Motor neuron (in vitro differentiated cells): Measurements from ENCODE around the gene POLR2B. TPM values are rescaled to one million over a fixed set of nuclear protein-coding genes. Genes with fewer than 3 reads are reported as not detected.
A peak's percentile ranks its signal among the peaks of the same experiment; 100 is the strongest.

Source experiments
- ATAC-seq, 8 experiments: fragments of 200-7000 bp; cut with Tn5 transposase; replicated peaks in 6 of 8; 2 replicates each; pipeline ENCODE4 v1.8.0; 2021; ENCODE audit warnings: mild to moderate bottlenecking in 8 of 8, moderate library complexity in 8 of 8
- H3K27ac ChIP-seq, 2 donors: fragments of 250-450 bp; sonication (Bioruptor Pico); 2 replicates each; pipeline ENCODE4 v1.9.0; 2021; ENCODE audit warnings: antibody characterized with exemption in 2 of 2, mild to moderate bottlenecking in 2 of 2, moderate library complexity in 1 of 2
- H3K4me1 ChIP-seq, 2 donors: fragments of 250-450 bp; sonication (Bioruptor Pico); replicated peaks in 1 of 2; 2 replicates each; pipeline ENCODE4 v1.6.1; 2021; ENCODE audit warnings: antibody characterized with exemption in 2 of 2, mild to moderate bottlenecking in 2 of 2, moderate library complexity in 1 of 2
- H3K4me3 ChIP-seq, 5 donors: fragments of 250-450 bp; sonication (Bioruptor Pico); 2 replicates each; pipeline ENCODE4 v1.9.0; 2021; ENCODE audit warnings: antibody characterized with exemption in 5 of 5, mild to moderate bottlenecking in 5 of 5, moderate library complexity in 4 of 5
- WGBS, 10 experiments: fragments of 450-650 bp; shearing (Covaris generic); methylation state at CpG; one replicate each; pipeline ENCODE4 v1.0.0; 2022; 5-methylcytosine and 5-hydroxymethylcytosine counted together
- in situ Hi-C, 9 experiments: fragments of 400-800 bp; cut with MboI; loops; one replicate each; pipeline ENCODE4 v1.15.0; 2021; ENCODE audit warnings: low sequenced_read_pairs in 9 of 9, low pct_unique_long_range_greater_than_20kb in 2 of 9; ENCODE audit not compliant: unreplicated experiment in 9 of 9
- total RNA-seq, 8 experiments: library from RNA; unstranded; fragments of 300-600 nt; gene quantifications; 2 replicates each; pipeline versions ENCODE4 v1.2.3 to v1.2.4, GENCODE V29; 2022

The POLR2B gene
- total RNA-seq, 8 experiments from 2014 or later, result 88.1 to 129 (median 108) TPM

GRCh38 chr4:56972389-56972788 lies 6.3 kb upstream of the POLR2B start:
- in situ Hi-C loops, result no loop called here
- WGBS, 10 experiments, result 80 to 100% (median 97%) methylated on average over 1 to 2 of the region's 2 CpGs; no CpG with 5 or more reads in 2 of the 10 experiments
- Histone ChIP-seq H3K4me3 (no peak overlapping the region), H3K27ac (no peak overlapping the region), H3K4me1 (peaks cover 5 to 7% of the 10 kb centered on the region in 2 donors)
- no peak for ATAC-seq

- in situ Hi-C loops, result no loop called here
- H3K4me3 ChIP-seq, result no peak overlapping the region
- no peak overlapping the region for H3K27ac ChIP-seq
- ATAC-seq, result no peak
- H3K4me1 ChIP-seq, result peaks cover 5 to 7% of the 10 kb centered on the region in 2 donors
Measured at GRCh38 chr4:56972809-56973208, 5.9 kb upstream of the POLR2B start.

DNA sequence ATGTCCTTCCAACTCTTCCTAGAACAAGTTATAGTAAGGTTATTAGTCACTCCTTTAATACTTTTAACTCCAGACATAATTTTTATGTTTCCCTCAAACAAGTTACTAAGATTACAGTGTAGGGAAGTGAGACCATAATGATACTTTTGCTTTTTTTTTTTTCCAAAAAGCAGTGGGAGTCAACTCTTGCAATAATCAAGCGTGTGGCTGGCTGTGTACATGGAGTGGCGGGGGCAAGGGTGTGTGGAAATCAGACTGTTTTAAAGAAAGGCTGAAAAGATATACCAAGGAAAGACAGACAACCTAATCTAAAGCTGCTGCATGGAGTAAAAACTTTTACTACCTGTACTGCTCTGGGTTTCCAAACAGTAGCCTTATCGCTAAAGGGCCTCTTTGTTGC lies 5.4 kb upstream of the POLR2B start:
- in situ Hi-C loops, result no loop called here
- no peak for ATAC-seq
- H3K4me3 ChIP-seq, result no peak overlapping the region
- peaks cover 5 to 7% of the 10 kb centered on the region in 2 donors for H3K4me1 ChIP-seq
- 92 to 100% (median 100%) methylated on average over 1 to 3 of the region's 3 CpGs for WGBS, 10 experiments
- no peak overlapping the region for H3K27ac ChIP-seq

DNA sequence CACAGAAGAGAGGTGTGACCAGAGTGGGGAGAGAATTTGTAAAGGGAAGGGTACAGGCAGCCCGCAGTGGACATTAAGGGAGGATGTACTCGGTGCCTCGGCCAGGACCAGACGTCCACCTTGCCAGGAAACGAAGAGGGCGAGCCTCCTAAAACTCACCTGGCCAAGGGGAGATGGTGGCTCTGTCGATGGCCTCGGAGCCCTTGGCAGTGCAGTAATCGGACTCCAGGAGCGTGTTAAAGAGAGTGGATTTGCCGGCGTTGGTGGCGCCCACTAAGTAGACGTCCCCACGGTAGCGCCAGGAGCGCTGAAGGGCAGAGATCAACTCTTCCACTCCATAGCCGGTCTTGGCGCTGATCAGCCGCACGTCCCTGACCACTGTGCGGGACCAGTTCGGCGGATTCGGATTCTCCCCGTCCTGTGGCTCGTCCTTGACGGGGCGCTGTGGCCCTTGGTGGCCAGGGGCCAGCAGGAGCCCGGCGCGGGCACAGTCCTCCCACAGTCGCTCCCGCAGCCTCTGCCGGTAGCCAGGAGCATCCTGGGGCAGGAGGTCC lies 2.3 kb upstream of the POLR2B start:
- H3K4me1 ChIP-seq, result peaks cover 8 to 21% of the 10 kb centered on the region in 2 donors
- H3K4me3 ChIP-seq, result peak overlapping the region; percentile 60 to 98 (median 81)
- H3K27ac ChIP-seq, result no peak overlapping the region
- ATAC-seq, result peak in 7 of 8 experiments; percentile 1 to 4 (median 2)
- 0 to 4% (median 0%) methylated on average over 2 to 11 of the region's 35 CpGs; no CpG with 5 or more reads in 5 of the 10 experiments for WGBS, 10 experiments
- in situ Hi-C loops, result no loop called here

GRCh38 chr4:56976837-56977320 lies 1.8 kb upstream of the POLR2B start:
- Histone ChIP-seq H3K4me3 (peak overlapping the region; percentile 60 to 98 (median 81)), H3K27ac (peak overlapping the region; percentile 16 to 36), H3K4me1 (peaks cover 8 to 26% of the 10 kb centered on the region in 2 donors)
- peak; percentile 11 to 48 (median 38) for ATAC-seq
- WGBS, 10 experiments, result 0 to 3% (median 0%) methylated on average over 1 to 19 of the region's 46 CpGs; no CpG with 5 or more reads in 5 of the 10 experiments
- in situ Hi-C loops, result no loop called here

DNA sequence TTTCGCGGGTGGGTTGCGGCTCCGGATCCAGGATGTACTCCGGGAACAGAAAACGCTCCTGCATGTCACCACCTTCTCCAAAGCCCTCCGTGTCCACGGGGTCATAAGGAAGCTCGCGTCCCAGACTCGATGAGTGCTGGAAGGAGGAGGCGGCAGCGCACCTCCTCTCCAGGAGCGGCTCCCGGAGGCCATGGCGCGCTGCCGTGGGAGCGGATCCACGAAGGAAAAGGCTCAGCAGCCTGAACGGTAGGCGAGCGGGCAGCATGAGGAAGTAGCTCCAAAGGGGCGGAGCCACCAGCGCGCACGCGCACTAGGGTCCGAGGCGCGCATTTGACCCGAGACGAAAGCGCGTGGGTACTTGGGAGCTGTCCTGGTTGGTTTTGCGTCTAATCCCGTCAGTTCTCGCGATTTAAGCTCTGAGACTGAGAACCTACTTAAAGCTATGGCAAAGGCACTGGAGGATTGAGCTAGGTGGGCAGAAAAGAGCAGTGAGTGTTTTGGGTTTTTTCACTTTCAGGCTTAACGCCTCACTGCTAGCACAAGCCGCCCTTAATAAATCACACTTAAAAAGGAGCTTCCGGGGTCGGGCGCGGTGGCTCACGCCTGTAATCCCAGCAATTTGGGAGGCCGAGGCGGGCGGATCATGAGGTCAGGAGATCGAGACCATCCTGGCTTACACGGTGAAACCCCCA lies 1.2 kb upstream of the POLR2B start, which contains the start of gene NOA1:
TSS of gene NOA1 (minus strand) at position 286 of the 692 bp plus-strand sequence. CDS start at position 265, 21 bp downstream.
- WGBS, 10 experiments, result 0 to 2% (median 0%) methylated on average over 1 to 25 of the region's 51 CpGs; no CpG with 5 or more reads in 2 of the 10 experiments
- peak within 1 kb of the TSS; percentile 60 to 98 (median 81) for H3K4me3 ChIP-seq
- peak; percentile 67 to 88 (median 84) for ATAC-seq
- H3K4me1 ChIP-seq, result peaks cover 8 to 28% of the 10 kb centered on the region in 2 donors
- H3K27ac ChIP-seq, result peak within 1 kb of the TSS; percentile 72 to 83
- in situ Hi-C loops, result no loop called here

DNA sequence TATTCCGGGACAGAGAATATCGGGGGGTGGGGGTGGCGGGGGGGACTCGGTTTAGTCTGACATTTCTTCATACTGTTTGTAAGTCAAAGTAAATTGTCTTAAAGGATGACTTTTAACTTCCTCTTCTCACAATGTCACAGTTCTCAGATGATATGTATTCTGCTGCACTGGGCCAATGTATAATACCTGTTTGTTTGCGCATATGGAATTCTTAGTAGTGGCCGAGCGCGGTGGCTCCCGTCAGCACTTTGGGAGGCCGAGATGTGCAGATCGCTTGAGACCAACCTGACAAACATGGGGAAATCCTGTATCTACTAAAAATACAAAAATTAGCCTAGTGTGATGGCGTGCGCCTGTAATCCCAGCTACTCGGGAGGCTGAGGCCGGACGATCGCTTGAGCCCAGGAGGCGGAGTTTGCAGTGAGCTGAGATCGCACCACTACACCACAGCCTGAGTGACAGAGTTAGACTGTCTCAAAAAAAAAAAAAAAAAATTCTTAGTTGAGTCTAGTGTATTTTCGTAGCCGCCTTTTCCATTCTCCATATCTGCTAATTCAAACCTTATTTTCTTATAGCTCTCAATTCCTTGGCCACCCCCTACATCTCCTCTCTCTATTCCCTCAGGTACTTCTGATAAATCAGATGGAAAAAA lies 851 bp downstream of the POLR2B start:
- WGBS, 10 experiments, result 4 to 69% (median 10%) methylated on average over 2 to 15 of the region's 21 CpGs; no CpG with 5 or more reads in 1 of the 10 experiments
- peak overlapping the region in 1 of 2 donors; percentile 24 for H3K27ac ChIP-seq

GRCh38 chr4:56981795-56982201 lies 3.1 kb downstream of the POLR2B start:
- WGBS, 10 experiments, result 57 to 93% (median 85%) methylated on average over 3 to 4 of the region's 4 CpGs
- in situ Hi-C loops, result no loop called here
- H3K4me3 ChIP-seq, result no peak overlapping the region

More for the DNA sequence above, 851 bp downstream of the POLR2B start:
- Histone ChIP-seq H3K4me3 (peak overlapping the region; percentile 60 to 98 (median 81)), H3K4me1 (peaks cover 11 to 28% of the 10 kb centered on the region in 2 donors)
- ATAC-seq, result peak in 1 of 8 experiments; percentile 1
- in situ Hi-C loops, result no loop called here

GRCh38 chr4:56986192-56986591 lies 7.5 kb downstream of the POLR2B start:
- no peak overlapping the region for H3K27ac ChIP-seq
- no peak overlapping the region for H3K4me3 ChIP-seq
- no peak for ATAC-seq
- peaks cover 5 to 18% of the 10 kb centered on the region in 2 donors for H3K4me1 ChIP-seq
- in situ Hi-C loops, result no loop called here
- WGBS, 10 experiments, result 88 to 100% (median 89%) methylated on average over 1 of the region's 1 CpG; no CpG with 5 or more reads in 4 of the 10 experiments

More at GRCh38 chr4:56981795-56982201, 3.1 kb downstream of the POLR2B start:
- peaks cover 8 to 21% of the 10 kb centered on the region in 2 donors for H3K4me1 ChIP-seq
- ATAC-seq, result no peak
- no peak overlapping the region for H3K27ac ChIP-seq

- Histone ChIP-seq H3K4me1 (peaks cover 5 to 12% of the 10 kb centered on the region in 2 donors), H3K4me3 (no peak overlapping the region), H3K27ac (no peak overlapping the region)
- WGBS, 10 experiments, result 37 to 100% (median 98%) methylated on average over 1 to 3 of the region's 3 CpGs
- in situ Hi-C loops, result no loop called here
- no peak for ATAC-seq
Measured at GRCh38 chr4:56986952-56987351, 8.3 kb downstream of the POLR2B start.

DNA sequence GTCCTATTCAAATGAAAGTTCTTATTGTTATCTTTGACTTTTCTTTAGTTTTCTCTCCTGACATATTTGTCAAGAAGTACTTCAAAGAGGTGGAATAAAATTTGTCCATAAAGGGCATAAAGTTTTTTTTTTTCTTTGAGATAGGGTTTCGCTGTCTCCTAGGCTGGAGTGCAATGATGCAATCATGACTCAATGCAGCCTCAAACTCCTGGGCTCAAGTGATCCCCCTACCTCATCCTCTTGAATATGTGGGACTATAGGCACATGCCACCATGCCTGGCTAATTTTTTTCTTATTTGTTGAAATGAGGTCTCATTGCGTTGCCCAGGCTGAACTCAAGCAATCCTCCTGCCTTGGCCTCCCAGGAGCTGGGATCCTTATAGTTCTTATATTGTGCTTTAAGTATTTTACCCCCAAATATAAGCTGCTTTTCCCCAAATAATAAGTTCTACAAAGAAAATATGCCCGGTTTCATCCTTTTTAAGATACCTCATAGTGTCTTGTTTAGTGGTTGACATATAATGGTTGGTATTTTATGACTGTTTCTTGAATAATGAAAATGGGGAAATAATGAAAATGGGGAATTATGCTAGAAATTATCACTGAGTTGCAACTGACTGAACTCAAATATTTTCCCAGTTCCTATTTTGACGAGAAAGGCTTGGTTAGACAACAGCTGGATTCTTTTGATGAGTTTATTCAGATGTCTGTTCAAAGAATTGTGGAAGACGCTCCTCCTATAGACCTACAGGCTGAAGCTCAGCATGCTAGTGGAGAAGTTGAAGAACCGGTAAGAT lies 11.6 kb downstream of the POLR2B start:
- H3K4me3 ChIP-seq, result no peak overlapping the region
- H3K4me1 ChIP-seq, result peaks cover 0 to 10% of the 10 kb centered on the region in 2 donors
- no peak overlapping the region for H3K27ac ChIP-seq
- WGBS, 10 experiments, result 86 to 100% (median 94%) methylated on average over 1 to 6 of the region's 6 CpGs
- in situ Hi-C loops, result no loop called here
- ATAC-seq, result peak in 4 of 8 experiments; percentile 54 to 92 (median 67)

- Histone ChIP-seq H3K4me1 (no peaks in the 10 kb centered on the region), H3K27ac (no peak overlapping the region), H3K4me3 (no peak overlapping the region)
- ATAC-seq, result peak in 5 of 8 experiments; percentile 42 to 98 (median 73)
- in situ Hi-C loops, result no loop called here
- WGBS, 10 experiments, result 16 to 96% (median 93%) methylated on average over 2 to 7 of the region's 7 CpGs; no CpG with 5 or more reads in 1 of the 10 experiments
Measured at GRCh38 chr4:56995525-56995924, 16.8 kb downstream of the POLR2B start.
